H1 (cell line): ENCODE results near the gene ZNF180. TPM values are rescaled to one million over a fixed set of nuclear protein-coding genes. Genes with fewer than 3 reads are reported as not detected.

Experiments
- KDM1A ChIP-seq: fragments of 200-600, 300-600 bp; sonication (generic); IDR thresholded peaks from 2 replicates; pipeline ENCODE4 v1.7.1; 2016; ENCODE audit warnings: mild to moderate bottlenecking, low read length, borderline replicate concordance
- polyA plus RNA-seq, 7 experiments: library from polyadenylated mRNA; depleted of rRNA in 3 of 7; stranded (reverse) in 5 of 7; unstranded in 2 of 7; fragments of >200 nt in 5 of 7; fragments of 200-250 nt in 2 of 7; gene quantifications; 1 replicate in 5 of 7; 2 replicates in 1 of 7; 4 replicates in 1 of 7; pipeline versions ENCODE4 v1.2.1 to v1.2.3, GENCODE V29; 2011 to 2013; ENCODE audit warnings: missing spikeins in 2 of 7, mixed read lengths in 2 of 7
- total RNA-seq: library from RNA; stranded (reverse); fragmentation: NEBNext Ultra II Directional; extraction: Animal tissue kit (Norgen Biotek cat#: 25700); gene quantifications from 2 replicates; pipeline ENCODE4 v1.2.1, GENCODE V29; 2021
- TF ChIP-seq, protein P1 (sequence below): fragments of 300-600 bp; sonication (generic); IDR thresholded peaks from 2 replicates; pipeline ENCODE4 v1.7.1; 2012; ENCODE audit warnings: low read length, moderate library complexity, mild to moderate bottlenecking, inconsistent platforms; ENCODE audit not compliant: insufficient replicate concordance
- TF ChIP-seq, protein P2 (sequence below): IDR thresholded peaks from 2 replicates; pipeline ENCODE4 v1.6.1; 2011; ENCODE audit warnings: low read length, improper control_type of control experiment

Gene ZNF180
- total and polyA plus RNA-seq, 2 of the 8 experiments (the other 6 are each of a cell fraction or from before 2014, with no cell fraction given): 1.3 to 8.5 TPM

DNA sequence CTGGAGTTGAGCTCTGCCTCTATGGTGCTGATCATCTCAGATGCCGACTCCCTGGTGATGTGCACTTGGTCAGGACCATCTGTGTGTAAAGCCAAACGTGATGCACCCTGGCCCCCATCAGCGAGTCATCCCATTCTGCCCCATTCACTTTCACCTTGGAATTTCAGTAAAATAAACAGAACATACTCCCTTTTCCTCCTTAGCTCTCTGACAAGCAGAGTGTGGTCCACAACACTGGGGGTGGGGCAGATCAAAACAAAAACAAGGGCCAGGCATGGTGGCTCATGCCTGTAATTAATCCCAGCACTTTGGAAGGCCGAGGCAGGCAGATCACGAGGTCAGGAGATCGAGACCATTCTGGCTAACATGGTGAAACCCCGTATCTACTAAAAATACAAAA lies 16.8 kb upstream of the ZNF180 start (continued):
- TF ChIP-seq, protein P1, sequence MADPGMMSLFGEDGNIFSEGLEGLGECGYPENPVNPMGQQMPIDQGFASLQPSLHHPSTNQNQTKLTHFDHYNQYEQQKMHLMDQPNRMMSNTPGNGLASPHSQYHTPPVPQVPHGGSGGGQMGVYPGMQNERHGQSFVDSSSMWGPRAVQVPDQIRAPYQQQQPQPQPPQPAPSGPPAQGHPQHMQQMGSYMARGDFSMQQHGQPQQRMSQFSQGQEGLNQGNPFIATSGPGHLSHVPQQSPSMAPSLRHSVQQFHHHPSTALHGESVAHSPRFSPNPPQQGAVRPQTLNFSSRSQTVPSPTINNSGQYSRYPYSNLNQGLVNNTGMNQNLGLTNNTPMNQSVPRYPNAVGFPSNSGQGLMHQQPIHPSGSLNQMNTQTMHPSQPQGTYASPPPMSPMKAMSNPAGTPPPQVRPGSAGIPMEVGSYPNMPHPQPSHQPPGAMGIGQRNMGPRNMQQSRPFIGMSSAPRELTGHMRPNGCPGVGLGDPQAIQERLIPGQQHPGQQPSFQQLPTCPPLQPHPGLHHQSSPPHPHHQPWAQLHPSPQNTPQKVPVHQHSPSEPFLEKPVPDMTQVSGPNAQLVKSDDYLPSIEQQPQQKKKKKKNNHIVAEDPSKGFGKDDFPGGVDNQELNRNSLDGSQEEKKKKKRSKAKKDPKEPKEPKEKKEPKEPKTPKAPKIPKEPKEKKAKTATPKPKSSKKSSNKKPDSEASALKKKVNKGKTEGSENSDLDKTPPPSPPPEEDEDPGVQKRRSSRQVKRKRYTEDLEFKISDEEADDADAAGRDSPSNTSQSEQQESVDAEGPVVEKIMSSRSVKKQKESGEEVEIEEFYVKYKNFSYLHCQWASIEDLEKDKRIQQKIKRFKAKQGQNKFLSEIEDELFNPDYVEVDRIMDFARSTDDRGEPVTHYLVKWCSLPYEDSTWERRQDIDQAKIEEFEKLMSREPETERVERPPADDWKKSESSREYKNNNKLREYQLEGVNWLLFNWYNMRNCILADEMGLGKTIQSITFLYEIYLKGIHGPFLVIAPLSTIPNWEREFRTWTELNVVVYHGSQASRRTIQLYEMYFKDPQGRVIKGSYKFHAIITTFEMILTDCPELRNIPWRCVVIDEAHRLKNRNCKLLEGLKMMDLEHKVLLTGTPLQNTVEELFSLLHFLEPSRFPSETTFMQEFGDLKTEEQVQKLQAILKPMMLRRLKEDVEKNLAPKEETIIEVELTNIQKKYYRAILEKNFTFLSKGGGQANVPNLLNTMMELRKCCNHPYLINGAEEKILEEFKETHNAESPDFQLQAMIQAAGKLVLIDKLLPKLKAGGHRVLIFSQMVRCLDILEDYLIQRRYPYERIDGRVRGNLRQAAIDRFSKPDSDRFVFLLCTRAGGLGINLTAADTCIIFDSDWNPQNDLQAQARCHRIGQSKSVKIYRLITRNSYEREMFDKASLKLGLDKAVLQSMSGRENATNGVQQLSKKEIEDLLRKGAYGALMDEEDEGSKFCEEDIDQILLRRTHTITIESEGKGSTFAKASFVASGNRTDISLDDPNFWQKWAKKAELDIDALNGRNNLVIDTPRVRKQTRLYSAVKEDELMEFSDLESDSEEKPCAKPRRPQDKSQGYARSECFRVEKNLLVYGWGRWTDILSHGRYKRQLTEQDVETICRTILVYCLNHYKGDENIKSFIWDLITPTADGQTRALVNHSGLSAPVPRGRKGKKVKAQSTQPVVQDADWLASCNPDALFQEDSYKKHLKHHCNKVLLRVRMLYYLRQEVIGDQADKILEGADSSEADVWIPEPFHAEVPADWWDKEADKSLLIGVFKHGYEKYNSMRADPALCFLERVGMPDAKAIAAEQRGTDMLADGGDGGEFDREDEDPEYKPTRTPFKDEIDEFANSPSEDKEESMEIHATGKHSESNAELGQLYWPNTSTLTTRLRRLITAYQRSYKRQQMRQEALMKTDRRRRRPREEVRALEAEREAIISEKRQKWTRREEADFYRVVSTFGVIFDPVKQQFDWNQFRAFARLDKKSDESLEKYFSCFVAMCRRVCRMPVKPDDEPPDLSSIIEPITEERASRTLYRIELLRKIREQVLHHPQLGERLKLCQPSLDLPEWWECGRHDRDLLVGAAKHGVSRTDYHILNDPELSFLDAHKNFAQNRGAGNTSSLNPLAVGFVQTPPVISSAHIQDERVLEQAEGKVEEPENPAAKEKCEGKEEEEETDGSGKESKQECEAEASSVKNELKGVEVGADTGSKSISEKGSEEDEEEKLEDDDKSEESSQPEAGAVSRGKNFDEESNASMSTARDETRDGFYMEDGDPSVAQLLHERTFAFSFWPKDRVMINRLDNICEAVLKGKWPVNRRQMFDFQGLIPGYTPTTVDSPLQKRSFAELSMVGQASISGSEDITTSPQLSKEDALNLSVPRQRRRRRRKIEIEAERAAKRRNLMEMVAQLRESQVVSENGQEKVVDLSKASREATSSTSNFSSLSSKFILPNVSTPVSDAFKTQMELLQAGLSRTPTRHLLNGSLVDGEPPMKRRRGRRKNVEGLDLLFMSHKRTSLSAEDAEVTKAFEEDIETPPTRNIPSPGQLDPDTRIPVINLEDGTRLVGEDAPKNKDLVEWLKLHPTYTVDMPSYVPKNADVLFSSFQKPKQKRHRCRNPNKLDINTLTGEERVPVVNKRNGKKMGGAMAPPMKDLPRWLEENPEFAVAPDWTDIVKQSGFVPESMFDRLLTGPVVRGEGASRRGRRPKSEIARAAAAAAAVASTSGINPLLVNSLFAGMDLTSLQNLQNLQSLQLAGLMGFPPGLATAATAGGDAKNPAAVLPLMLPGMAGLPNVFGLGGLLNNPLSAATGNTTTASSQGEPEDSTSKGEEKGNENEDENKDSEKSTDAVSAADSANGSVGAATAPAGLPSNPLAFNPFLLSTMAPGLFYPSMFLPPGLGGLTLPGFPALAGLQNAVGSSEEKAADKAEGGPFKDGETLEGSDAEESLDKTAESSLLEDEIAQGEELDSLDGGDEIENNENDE: no peak
- TF ChIP-seq, protein P2, sequence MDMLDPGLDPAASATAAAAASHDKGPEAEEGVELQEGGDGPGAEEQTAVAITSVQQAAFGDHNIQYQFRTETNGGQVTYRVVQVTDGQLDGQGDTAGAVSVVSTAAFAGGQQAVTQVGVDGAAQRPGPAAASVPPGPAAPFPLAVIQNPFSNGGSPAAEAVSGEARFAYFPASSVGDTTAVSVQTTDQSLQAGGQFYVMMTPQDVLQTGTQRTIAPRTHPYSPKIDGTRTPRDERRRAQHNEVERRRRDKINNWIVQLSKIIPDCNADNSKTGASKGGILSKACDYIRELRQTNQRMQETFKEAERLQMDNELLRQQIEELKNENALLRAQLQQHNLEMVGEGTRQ: no peak
- no peak for TF ChIP-seq KDM1A
